HepG2 (cell line): Measurements from ENCODE around the gene C20orf96. TPM values are rescaled to one million over a fixed set of nuclear protein-coding genes. Genes with fewer than 3 reads are reported as not detected.

Experiments
- ATF4 ChIP-seq, 2 experiments: fragments of 450-650 bp in 1 of 2; sonication (generic) in 1 of 2; formaldehyde crosslinking; IDR thresholded peaks; 2 replicates each; pipeline versions ENCODE4 v1.5.0 to v1.8.0; 2020 to 2022; ENCODE audit warnings: mild to moderate bottlenecking in 1 of 2, missing genetic modification reagents in 1 of 2
- FIP1L1 ChIP-seq: fragments of 200-400 bp; formaldehyde crosslinking; IDR thresholded peaks from 2 replicates; pipeline ENCODE4 v1.6.1; 2018; ENCODE audit warnings: low read depth, mild to moderate bottlenecking, low read length, moderate library complexity, borderline replicate concordance; ENCODE audit not compliant: insufficient read depth
- THYN1 ChIP-seq: sonication (generic); formaldehyde crosslinking; IDR thresholded peaks from 2 replicates; pipeline ENCODE4 v1.8.1; 2023; ENCODE audit warnings: low read depth, mild to moderate bottlenecking, moderate library complexity, missing genetic modification reagents, borderline replicate concordance
- ZFP82 ChIP-seq: sonication (generic); formaldehyde crosslinking; IDR thresholded peaks from 2 replicates; pipeline ENCODE4 v1.5.1; 2020; ENCODE audit warnings: mild to moderate bottlenecking, missing genetic modification reagents, borderline replicate concordance
- ZFY ChIP-seq: sonication (generic); formaldehyde crosslinking; IDR thresholded peaks from 2 replicates; pipeline ENCODE4 v1.4.0; 2020; ENCODE audit warnings: missing genetic modification reagents
- ZNF407 ChIP-seq: sonication (generic); formaldehyde crosslinking; IDR thresholded peaks from one replicate; pipeline ENCODE4 v1.5.1; 2020; ENCODE audit warnings: mild to moderate bottlenecking, missing genetic modification reagents; ENCODE audit errors: not compliant biosample characterization
- ZNF687 ChIP-seq: sonication (generic); formaldehyde crosslinking; IDR thresholded peaks from 2 replicates; pipeline ENCODE4 v1.5.1; 2020; ENCODE audit warnings: mild to moderate bottlenecking, missing genetic modification reagents, moderate library complexity
- ZNF839 ChIP-seq: sonication (generic); formaldehyde crosslinking; IDR thresholded peaks from 2 replicates; pipeline ENCODE4 v1.4.0; 2020; ENCODE audit warnings: missing genetic modification reagents, mild to moderate bottlenecking, borderline replicate concordance
- polyA plus RNA-seq, 8 experiments: library from polyadenylated mRNA; depleted of rRNA in 3 of 8; stranded (reverse) in 7 of 8; unstranded in 1 of 8; fragments of >200 nt; fragmentation: Illumina TruSeq in 4 of 8; extraction: Trizol in 4 of 8; gene quantifications; 2 replicates each; pipeline versions ENCODE4 v1.2.1 to v1.2.3, GENCODE V29; 2011 to 2016; ENCODE audit warnings: low read depth in 4 of 8, missing spikeins in 1 of 8, mixed read lengths in 1 of 8; ENCODE audit not compliant: insufficient read depth in 1 of 8
- total RNA-seq, 5 experiments: library from RNA; depleted of rRNA; stranded (reverse); fragments of >200 nt; fragmentation: Illumina TruSeq; extraction: Trizol; gene quantifications; 2 replicates each; pipeline ENCODE4 v1.2.3, GENCODE V29; 2016; ENCODE audit warnings: low read depth in 1 of 5
- TF ChIP-seq, protein P1 (sequence below): sonication (generic); formaldehyde crosslinking; IDR thresholded peaks from 2 replicates; pipeline ENCODE4 v1.4.0; 2020; ENCODE audit warnings: missing genetic modification reagents

Gene C20orf96
- total and polyA plus RNA-seq, 2 of the 13 experiments (the other 11 are each of a cell fraction or from before 2014, with no cell fraction given): 3.8 to 20.6 TPM

GRCh38 chr20:325889-326644 is 35.5 kb upstream of the C20orf96 start (continued):
- TF ChIP-seq ZNF407 (CRISPR knock-in tag): no peak
- TF ChIP-seq FIP1L1: 0 out of 2 replicates have a peak, but pooled peaks have one; percentile 57
- no peak for TF ChIP-seq THYN1 (CRISPR knock-in tag)
- TF ChIP-seq ATF4 (CRISPR knock-in tag; IDR thresholded peaks at IDR 0.05): 0 out of 4 replicates have a peak, but pooled peaks of 1 of the 2 experiments have one; percentile 30
- TF ChIP-seq, protein P1, sequence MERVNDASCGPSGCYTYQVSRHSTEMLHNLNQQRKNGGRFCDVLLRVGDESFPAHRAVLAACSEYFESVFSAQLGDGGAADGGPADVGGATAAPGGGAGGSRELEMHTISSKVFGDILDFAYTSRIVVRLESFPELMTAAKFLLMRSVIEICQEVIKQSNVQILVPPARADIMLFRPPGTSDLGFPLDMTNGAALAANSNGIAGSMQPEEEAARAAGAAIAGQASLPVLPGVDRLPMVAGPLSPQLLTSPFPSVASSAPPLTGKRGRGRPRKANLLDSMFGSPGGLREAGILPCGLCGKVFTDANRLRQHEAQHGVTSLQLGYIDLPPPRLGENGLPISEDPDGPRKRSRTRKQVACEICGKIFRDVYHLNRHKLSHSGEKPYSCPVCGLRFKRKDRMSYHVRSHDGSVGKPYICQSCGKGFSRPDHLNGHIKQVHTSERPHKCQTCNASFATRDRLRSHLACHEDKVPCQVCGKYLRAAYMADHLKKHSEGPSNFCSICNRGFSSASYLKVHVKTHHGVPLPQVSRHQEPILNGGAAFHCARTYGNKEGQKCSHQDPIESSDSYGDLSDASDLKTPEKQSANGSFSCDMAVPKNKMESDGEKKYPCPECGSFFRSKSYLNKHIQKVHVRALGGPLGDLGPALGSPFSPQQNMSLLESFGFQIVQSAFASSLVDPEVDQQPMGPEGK (CRISPR knock-in tag): no peak; the same call in 1 of the 2 replicates
- peak; percentile 59 for TF ChIP-seq ZFY (CRISPR knock-in tag)
- TF ChIP-seq ZNF839 (CRISPR knock-in tag): no peak
- peak; percentile 53; the same call in 1 of the 2 replicates for TF ChIP-seq ZNF687 (CRISPR knock-in tag)
- no peak for TF ChIP-seq ZFP82
